Measurements from ENCODE around the gene ABCC6. TPM values are rescaled to one million over a fixed set of nuclear protein-coding genes. Genes with fewer than 3 reads are reported as not detected.

The ABCC6 gene
- total RNA-seq, 1 experiment from 2014 or later = 1.1 TPM

DNA sequence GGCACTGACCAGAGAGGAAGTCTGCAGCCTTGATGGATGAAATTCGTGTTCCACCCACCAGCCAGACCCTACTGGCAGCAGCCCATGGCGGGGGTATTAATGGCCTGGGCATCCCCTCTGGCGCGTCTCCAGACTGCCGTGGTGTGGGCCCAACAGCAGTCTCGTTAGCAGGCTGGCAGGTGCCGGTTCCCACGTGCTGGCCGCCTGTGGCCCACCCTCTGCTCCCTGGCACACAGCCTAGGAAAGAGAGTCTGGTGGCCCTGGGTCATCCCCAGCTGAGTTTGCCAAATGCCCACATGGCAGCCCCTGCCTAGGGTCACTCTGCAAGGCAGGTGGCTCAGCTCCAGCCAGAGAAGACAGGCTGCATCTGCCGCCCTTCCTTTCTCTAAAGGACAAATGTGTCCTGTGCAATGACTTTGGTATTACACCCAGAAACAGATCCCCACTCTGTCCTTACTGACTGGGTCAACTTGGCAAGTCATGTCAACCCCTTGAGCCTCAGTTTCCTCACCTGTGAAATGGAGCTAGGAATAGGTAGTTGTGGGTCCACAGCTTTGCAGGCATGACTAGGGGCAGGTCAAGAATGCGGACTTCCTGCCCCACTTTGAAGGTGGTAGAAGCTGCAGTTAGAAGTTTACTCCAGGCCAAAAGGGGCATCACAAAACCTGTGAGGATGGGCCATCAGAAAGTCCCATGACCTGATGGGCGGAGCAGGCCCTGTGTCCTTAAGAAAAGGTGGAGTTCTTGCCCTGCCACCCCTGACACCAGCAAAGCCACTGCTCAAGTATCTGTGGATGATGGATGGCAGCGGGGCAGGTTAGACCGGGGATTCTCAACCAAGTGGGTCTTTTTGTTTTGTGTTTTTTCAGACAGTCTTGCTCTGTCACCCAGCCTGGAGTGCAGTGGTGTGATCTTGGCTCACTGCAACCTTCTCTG is 76.6 kb downstream of the ABCC6 start:
- H4K8ac ChIP-seq (replicated peaks; ENCODE audit: insufficient read length, low read depth, low read length) = no peak overlapping the region
- no peak overlapping the region for H2BK20ac ChIP-seq (ENCODE audit: low read depth, low read length, poor library complexity, severe bottlenecking)
- H3K79me2 ChIP-seq (ENCODE audit: insufficient read depth, low read length) = no peaks in the 10 kb centered on the region
- no peak overlapping the region; a peak in 1 of 7 replicates for H3K27ac Mint-ChIP-seq
- no peaks in the 10 kb centered on the region for H3K79me1 ChIP-seq (ENCODE audit: insufficient read depth, low read depth, low read length, poor library complexity, severe bottlenecking)
- TF ChIP-seq, protein P1, sequence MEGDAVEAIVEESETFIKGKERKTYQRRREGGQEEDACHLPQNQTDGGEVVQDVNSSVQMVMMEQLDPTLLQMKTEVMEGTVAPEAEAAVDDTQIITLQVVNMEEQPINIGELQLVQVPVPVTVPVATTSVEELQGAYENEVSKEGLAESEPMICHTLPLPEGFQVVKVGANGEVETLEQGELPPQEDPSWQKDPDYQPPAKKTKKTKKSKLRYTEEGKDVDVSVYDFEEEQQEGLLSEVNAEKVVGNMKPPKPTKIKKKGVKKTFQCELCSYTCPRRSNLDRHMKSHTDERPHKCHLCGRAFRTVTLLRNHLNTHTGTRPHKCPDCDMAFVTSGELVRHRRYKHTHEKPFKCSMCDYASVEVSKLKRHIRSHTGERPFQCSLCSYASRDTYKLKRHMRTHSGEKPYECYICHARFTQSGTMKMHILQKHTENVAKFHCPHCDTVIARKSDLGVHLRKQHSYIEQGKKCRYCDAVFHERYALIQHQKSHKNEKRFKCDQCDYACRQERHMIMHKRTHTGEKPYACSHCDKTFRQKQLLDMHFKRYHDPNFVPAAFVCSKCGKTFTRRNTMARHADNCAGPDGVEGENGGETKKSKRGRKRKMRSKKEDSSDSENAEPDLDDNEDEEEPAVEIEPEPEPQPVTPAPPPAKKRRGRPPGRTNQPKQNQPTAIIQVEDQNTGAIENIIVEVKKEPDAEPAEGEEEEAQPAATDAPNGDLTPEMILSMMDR (conservative IDR thresholded peaks at IDR 0.05) = no peak
- H3K36me3 Mint-ChIP-seq (ENCODE audit: insufficient read depth in 1 of 3, low read depth in 3 of 3) = peaks cover 10 to 30% (median 23%) of the 10 kb centered on the region in 3 experiments; a peak in 6 of 7 replicates
- H3K9ac ChIP-seq (ENCODE audit: extremely low read depth, insufficient read length, low read length) = no peak overlapping the region
- no CpG with 5 or more reads among the region's 14 CpGs for WGBS (ENCODE audit: extremely low coverage, insufficient read length, low lambda C conversion rate)
- no peak overlapping the region for H2AK5ac ChIP-seq (ENCODE audit: insufficient read length, low read length)
- peaks cover 13 to 18% of the 10 kb centered on the region in 2 experiments for H3K4me1 Mint-ChIP-seq
- no peak overlapping the region for H3K14ac ChIP-seq (ENCODE audit: insufficient read depth, low read length)
- no peak overlapping the region for H3K27ac ChIP-seq (ENCODE audit: insufficient read length, low read depth, low read length)
- H3K23ac ChIP-seq (ENCODE audit: insufficient read length, low read depth, low read length) = no peak overlapping the region
- H4K91ac ChIP-seq (ENCODE audit: insufficient read length, low read depth, low read length) = no peak overlapping the region
- no peaks in the 10 kb centered on the region for H3K27me3 ChIP-seq (ENCODE audit: insufficient read depth, low read length)
- H2BK120ac ChIP-seq (ENCODE audit: low read depth, low read length, poor library complexity, severe bottlenecking) = no peak overlapping the region
- no peaks in the 10 kb centered on the region for H3K9me3 ChIP-seq (ENCODE audit: control insufficient read depth, low read depth, low read length)
- H3K18ac ChIP-seq (ENCODE audit: insufficient read length, low read depth, low read length) = no peak overlapping the region
- H2BK12ac ChIP-seq (ENCODE audit: insufficient read length, low read depth, low read length) = no peak overlapping the region
- H2BK5ac ChIP-seq (ENCODE audit: insufficient read length, low read length) = no peak overlapping the region
- H3K9me3 Mint-ChIP-seq = no peaks in the 10 kb centered on the region
- no peak overlapping the region for H2AFZ ChIP-seq (ENCODE audit: low read length)
- peaks cover 1% of the 10 kb centered on the region; the same call in 1 of the 2 replicates for H3K27me3 Mint-ChIP-seq (ENCODE audit: low read depth)
- H4K5ac ChIP-seq (ENCODE audit: insufficient read length, low read depth, low read length) = no peak overlapping the region
- DNase-seq = no peak
- H4K20me1 ChIP-seq (ENCODE audit: control insufficient read depth, insufficient read depth, insufficient read length) = no peaks in the 10 kb centered on the region
- no peak overlapping the region for H3K4me2 ChIP-seq (ENCODE audit: insufficient read depth, insufficient read length, low read length)
- no peak overlapping the region for H3K4ac ChIP-seq (ENCODE audit: low read depth, low read length)
- H3K23me2 ChIP-seq (ENCODE audit: insufficient read length, low read depth, low read length, poor library complexity, severe bottlenecking) = no peaks in the 10 kb centered on the region
- no peak overlapping the region for H3K56ac ChIP-seq (ENCODE audit: insufficient read length, low read depth, low read length)
- no peak overlapping the region for H2BK15ac ChIP-seq (ENCODE audit: low read depth, low read length)
- H3T11ph ChIP-seq (ENCODE audit: low read length) = no peak overlapping the region
- no peaks in the 10 kb centered on the region for H3K4me1 ChIP-seq (ENCODE audit: insufficient read depth, low read length)
- H3K4me3 Mint-ChIP-seq = no peak overlapping the region
